B cell (primary cell): ENCODE measurements around the gene EXOC3L1. TPM values are rescaled to one million over a fixed set of nuclear protein-coding genes. Genes with fewer than 3 reads are reported as not detected.

Experiments
- ATAC-seq: fragments of 200-7000 bp; cut with Tn5 transposase; one replicate; pipeline ENCODE4 v1.10.0; 2021; ENCODE audit warnings: low read depth, mild to moderate bottlenecking, moderate number of reproducible peaks, moderate library complexity
- CTCF ChIA-PET: fragments of 350-600 bp; sonication (Branson Sonifier 250); formaldehyde crosslinking; loops from one replicate; lab custom pipeline; 2021; ENCODE audit warnings: antibody characterized with exemption, inconsistent platforms; lab: Charles Lee
- POLR2A ChIA-PET: fragments of 350-600 bp; sonication (Branson Sonifier 250); formaldehyde crosslinking; loops from one replicate; lab custom pipeline; 2021; ENCODE audit warnings: antibody characterized with exemption; lab: Charles Lee
- DNase-seq: peaks from one replicate; pipeline ENCODE4 v3.0.0; 2013
- H2AFZ ChIP-seq: 2 replicates; pipeline ENCODE4 v1.6.1; 2012; ENCODE audit warnings: mild to moderate bottlenecking, low read depth, low read length; ENCODE audit not compliant: insufficient read depth, poor library complexity, severe bottlenecking
- H3K27ac ChIP-seq, 2 donors: 1 replicate in 1 of 2; 2 replicates in 1 of 2; pipeline ENCODE4 v1.5.1; 2012 to 2013; ENCODE audit warnings: low read length in 2 of 2, mild to moderate bottlenecking in 2 of 2, moderate library complexity in 1 of 2
- H3K27me3 ChIP-seq, 4 experiments: fragments of 200-600 bp in 1 of 4; sonication (generic) in 1 of 4; replicated peaks in 1 of 4; 1 replicate in 2 of 4; 2 replicates in 2 of 4; pipeline versions ENCODE4 v1.6.1 to v1.7.0; 2013 to 2016; ENCODE audit warnings: low read length in 3 of 4, mild to moderate bottlenecking in 2 of 4, mixed read lengths in 1 of 4, moderate library complexity in 1 of 4; ENCODE audit not compliant: insufficient read depth in 4 of 4, control insufficient read depth in 3 of 4; ENCODE audit errors: control extremely low read depth in 1 of 4
- H3K36me3 ChIP-seq, 2 experiments: replicated peaks in 1 of 2; 1 replicate in 1 of 2; 2 replicates in 1 of 2; pipeline versions ENCODE4 v1.6.1 to v1.7.1; 2013; ENCODE audit warnings: low read length in 1 of 2; ENCODE audit not compliant: insufficient read depth in 2 of 2, control insufficient read depth in 1 of 2; ENCODE audit errors: control extremely low read depth in 1 of 2, extremely low read depth in 1 of 2
- H3K4me1 ChIP-seq, 2 donors: fragments of 200-600 bp in 1 of 2; sonication (generic) in 1 of 2; 1 replicate in 1 of 2; 2 replicates in 1 of 2; pipeline versions ENCODE4 v1.5.1 to v1.6.1; 2013 to 2017; ENCODE audit warnings: low read length in 2 of 2; ENCODE audit not compliant: control insufficient read depth in 2 of 2, insufficient read depth in 2 of 2
- H3K4me2 ChIP-seq: replicated peaks from 2 replicates; pipeline ENCODE3; 2012; ENCODE audit warnings: mild to moderate bottlenecking, low read depth, low read length; ENCODE audit not compliant: poor library complexity, severe bottlenecking
- H3K4me3 ChIP-seq, 5 experiments: fragments of 200-600 bp in 1 of 5; sonication (generic) in 1 of 5; 1 replicate in 3 of 5; 2 replicates in 2 of 5; pipeline versions ENCODE4 v1.5.1 to v1.7.0; 2011 to 2016; ENCODE audit warnings: low read length in 4 of 5, mild to moderate bottlenecking in 4 of 5, low read depth in 2 of 5, control low read depth in 1 of 5, moderate library complexity in 1 of 5; ENCODE audit not compliant: insufficient read depth in 1 of 5; ENCODE audit errors: control extremely low read depth in 1 of 5, extremely low read depth in 1 of 5
- H3K79me2 ChIP-seq: fragments of 200-600 bp; sonication (generic); one replicate; pipeline ENCODE4 v1.6.0; 2016; ENCODE audit warnings: low read length; ENCODE audit not compliant: control insufficient read depth, insufficient read depth
- H3K9ac ChIP-seq: fragments of 200-600 bp; sonication (generic); 2 replicates; pipeline ENCODE4 v1.6.1; 2017; ENCODE audit warnings: mild to moderate bottlenecking, low read length, moderate library complexity
- H3K9me3 ChIP-seq, 3 donors: one replicate each; pipeline versions ENCODE4 v1.6.1 to v1.7.1; 2013; ENCODE audit warnings: low read length in 2 of 3; ENCODE audit not compliant: control insufficient read depth in 2 of 3, insufficient read depth in 1 of 3; ENCODE audit errors: control extremely low read depth in 1 of 3
- H4K20me1 ChIP-seq: 2 replicates; pipeline ENCODE4 v1.6.0; 2012; ENCODE audit warnings: mild to moderate bottlenecking, low read length; ENCODE audit not compliant: insufficient read depth, control insufficient read depth, poor library complexity, severe bottlenecking
- H3K27ac Mint-ChIP-seq: one replicate; pipeline ENCODE4 v1.8.0; 2021; ENCODE audit warnings: mixed read lengths
- H3K27me3 Mint-ChIP-seq: one replicate; pipeline ENCODE4 v1.8.0; 2021; ENCODE audit warnings: mixed read lengths
- H3K4me1 Mint-ChIP-seq: one replicate; pipeline ENCODE4 v1.8.0; 2021; ENCODE audit warnings: mixed read lengths
- H3K4me3 Mint-ChIP-seq: one replicate; pipeline ENCODE4 v1.8.0; 2021; ENCODE audit warnings: mixed read lengths
- H3K9me3 Mint-ChIP-seq: one replicate; pipeline ENCODE4 v1.8.0; 2022; ENCODE audit warnings: mixed read lengths; ENCODE audit not compliant: insufficient read depth
- CTCF ChIP-seq: fragments of 200-600 bp; IDR thresholded peaks from one replicate; pipeline ENCODE4 v1.8.0; 2022; ENCODE audit warnings: antibody characterized with exemption, mild to moderate bottlenecking
- EZH2 ChIP-seq: IDR thresholded peaks from 2 replicates; pipeline ENCODE4 v1.6.1; 2012; ENCODE audit warnings: borderline replicate concordance, low read depth, mild to moderate bottlenecking, moderate library complexity, low read length; ENCODE audit not compliant: insufficient read depth, poor library complexity, severe bottlenecking
- WGBS: methylation state at CpG from one replicate; pipeline ENCODE4 v1.1.5; 2013; ENCODE audit warnings: missing lambda C conversion rate; ENCODE audit not compliant: insufficient coverage; 5-methylcytosine and 5-hydroxymethylcytosine counted together
- intact Hi-C: fragments of 100-400 bp; cut with micrococcal nuclease; formaldehyde crosslinking; loops from one replicate; pipeline ENCODE4 v1.10.0; 2022
- polyA plus RNA-seq: library from polyadenylated mRNA; depleted of rRNA; stranded (reverse); fragments of >200 nt; gene quantifications from 2 replicates; pipeline ENCODE4 v1.2.3, GENCODE V29; 2012
- total RNA-seq, 2 donors: library from RNA; stranded (reverse); fragments of 120-200 nt in 1 of 2; gene quantifications; 1 replicate in 1 of 2; 2 replicates in 1 of 2; pipeline versions ENCODE4 v1.2.3 to v1.2.4, GENCODE V29; 2013 to 2022

EXOC3L1 gene
- total and polyA plus RNA-seq, 2 donors (not counting 1 experiment from before 2014, with no cell fraction given), result not detected

- ChIA-PET POLR2A (no interaction called here), CTCF (no interaction called here)
- DNase-seq, result no peak
- Mint-ChIP-seq H3K4me3 (no peak overlapping the region), H3K27ac (no peak overlapping the region), H3K27me3 (peaks cover 25% of the 10 kb centered on the region), H3K9me3 (no peaks in the 10 kb centered on the region), H3K4me1 (peaks cover 14% of the 10 kb centered on the region)
- no peaks in the 10 kb centered on the region for H3K79me2 ChIP-seq
- H3K27ac ChIP-seq, result no peak overlapping the region
- no peak overlapping the region for H3K4me3 ChIP-seq
- TF ChIP-seq EZH2 (no peak), CTCF (no peak)
- peaks cover 0 to 7% (median 0%) of the 10 kb centered on the region in 3 donors for H3K9me3 ChIP-seq
- 94% methylated on average over 11 of the region's 13 CpGs for WGBS
- no peak overlapping the region for H2AFZ ChIP-seq
- ATAC-seq, result no peak
- H3K4me2 ChIP-seq, result no peak overlapping the region
- peaks cover 0 to 45% (median 15%) of the 10 kb centered on the region in 4 experiments for H3K27me3 ChIP-seq
- H3K4me1 ChIP-seq, result peaks cover 23% of the 10 kb centered on the region in 2 donors
- peaks cover 4% of the 10 kb centered on the region for H4K20me1 ChIP-seq
- no peaks in the 10 kb centered on the region for H3K36me3 ChIP-seq
- H3K9ac ChIP-seq, result no peak overlapping the region
- intact Hi-C loops, result no loop called here
Observed at GRCh38 chr16:67179421-67180080, 10.4 kb downstream of the EXOC3L1 start.
